DMS 273 (cell line): ENCODE measurements around the gene IFT25.
"Not testable (repeated sequence)": the region's sequence is repeated elsewhere in the genome, so short reads cannot be mapped to it uniquely, and the experiment has no call there.

Source experiments
- DNase-seq: peaks from one replicate; lab custom pipeline; 2025; ENCODE audit not compliant: unreplicated experiment; lab: John Stamatoyannopoulos, UW

IFT25 gene

GRCh38 chr1:53890522-53890941 lies 55.0 kb downstream of the IFT25 start:
- DNase-seq: no peak

- peak; percentile 95 for DNase-seq
Measured at GRCh38 chr1:53889304-53890298, 55.9 kb downstream of the IFT25 start, which contains the start of gene YIPF1. Gene YIPF1 (minus strand): TSS chr1:53889797. CDS start chr1:53888937, 860 bp downstream.

GRCh38 chr1:53888681-53889080 lies 56.8 kb downstream of the IFT25 start:
- no peak for DNase-seq

DNA sequence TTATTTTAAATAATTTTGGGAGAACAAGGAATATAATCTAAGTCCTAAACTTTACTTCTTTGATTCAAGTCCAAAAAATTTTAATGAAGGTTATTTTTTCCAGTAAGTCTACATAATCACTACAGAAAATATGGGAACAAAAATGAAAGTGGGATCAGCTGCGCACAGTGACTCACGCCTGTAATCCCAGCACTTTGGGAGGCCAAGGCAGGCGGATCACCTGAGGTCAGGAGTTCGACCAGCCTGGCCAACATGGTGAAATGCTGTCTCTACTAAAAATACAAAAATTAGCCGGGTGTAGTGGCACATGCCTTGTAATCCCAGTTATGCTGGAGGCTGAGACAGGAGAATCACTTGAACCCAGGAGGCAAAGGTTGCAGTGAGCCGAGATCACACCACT lies 61.9 kb downstream of the IFT25 start:
- not testable (repeated sequence) for DNase-seq

DNA sequence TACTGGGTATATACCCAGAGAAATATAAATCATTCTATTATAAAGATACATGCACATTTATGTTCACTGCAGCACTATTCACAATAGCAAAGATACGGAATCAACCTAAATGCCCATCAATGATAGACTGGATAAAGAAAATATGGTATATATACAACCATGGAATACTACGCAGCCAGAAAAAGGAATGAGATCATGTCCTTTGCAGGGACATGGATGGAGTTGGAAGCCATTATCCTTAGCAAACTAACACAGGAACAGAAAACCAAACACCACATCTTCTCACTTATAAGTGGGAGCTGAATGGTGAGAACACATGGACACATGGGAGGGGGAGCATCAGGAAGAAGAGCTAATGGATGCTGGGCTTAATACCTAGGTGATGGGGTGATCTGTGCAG lies 63.6 kb downstream of the IFT25 start:
- not testable (repeated sequence) for DNase-seq

DNA sequence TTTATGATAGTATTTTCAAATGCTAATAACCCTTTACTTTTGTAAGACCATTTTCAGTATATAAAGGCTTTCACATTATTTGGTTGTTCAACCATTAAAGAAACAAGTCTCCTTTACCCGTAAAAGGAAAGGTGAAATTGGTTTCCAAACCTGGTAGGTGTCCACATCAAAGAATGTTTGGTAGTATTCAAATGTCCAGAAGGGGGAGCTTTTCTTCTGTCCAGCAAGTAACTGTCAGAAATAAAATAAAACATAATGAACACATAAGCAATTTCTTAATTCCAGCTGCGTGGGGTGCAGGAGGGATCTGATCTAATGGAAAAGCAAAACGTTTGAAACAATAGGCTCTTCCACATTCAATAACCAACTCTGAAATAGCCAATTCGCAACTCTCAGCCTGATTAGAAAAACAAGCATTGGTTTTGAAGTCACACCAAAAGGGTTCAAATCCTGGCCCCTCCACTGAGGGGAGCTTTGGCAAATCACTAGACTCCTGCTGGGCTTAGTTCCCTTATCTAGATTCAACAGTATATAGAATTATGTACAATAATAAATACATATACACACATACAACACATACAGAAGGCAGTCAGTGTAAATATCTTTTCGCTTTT lies 66.9 kb downstream of the IFT25 start:
- peak; percentile 71 for DNase-seq

- not testable (repeated sequence) for DNase-seq
Measured at GRCh38 chr1:53875150-53875549, 70.3 kb downstream of the IFT25 start.

GRCh38 chr1:53871773-53872484 lies 73.6 kb downstream of the IFT25 start:
- DNase-seq: no peak
